Thyroid gland (tissue), 4 donors: Measurements from ENCODE around the gene KCNB1.

Source experiments
- CTCF ChIP-seq, 6 experiments: fragments of 200-600 bp in 3 of 6; fragments of 450-650 bp in 3 of 6; sonication (generic) in 3 of 6; IDR thresholded peaks; one replicate each; pipeline ENCODE4 v1.5.1; 2016 to 2019; ENCODE audit warnings: antibody characterized with exemption in 6 of 6, mild to moderate bottlenecking in 2 of 6, inconsistent platforms in 1 of 6, moderate library complexity in 1 of 6
- POLR2A ChIP-seq, 2 donors: fragments of 450-650 bp; IDR thresholded peaks; one replicate each; pipeline ENCODE4 v1.6.1; 2017; ENCODE audit warnings: antibody characterized with exemption in 2 of 2, mild to moderate bottlenecking in 2 of 2, moderate library complexity in 1 of 2

DNA sequence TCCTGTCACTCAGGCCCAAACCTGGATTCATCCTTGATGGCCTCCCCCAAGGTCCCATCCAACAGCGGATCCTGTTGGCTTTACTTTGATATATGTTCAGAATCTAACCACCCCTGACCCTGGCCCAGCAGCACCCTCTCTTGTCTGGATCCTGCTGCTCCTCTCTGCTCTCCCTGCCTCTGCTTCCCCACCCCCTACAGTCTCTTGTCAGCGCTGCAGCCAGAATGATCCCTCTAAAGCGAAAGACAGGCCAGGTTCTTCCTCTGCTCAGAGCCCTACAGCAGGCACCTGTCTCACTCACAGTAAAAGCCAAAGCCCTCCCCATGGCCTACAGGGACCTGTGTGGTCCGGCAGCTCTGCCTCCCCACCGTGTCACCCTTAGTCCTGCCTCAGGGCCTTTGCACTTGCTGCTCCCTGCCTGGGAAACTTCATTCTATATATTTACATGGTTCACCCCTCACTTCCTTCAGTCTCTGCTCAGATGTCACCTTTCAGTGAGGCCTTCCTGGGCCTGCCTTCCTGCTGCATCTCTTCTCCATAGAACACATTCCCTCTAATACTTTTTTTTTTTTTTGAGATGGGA lies 37.4 kb upstream of the KCNB1 start:
- TF ChIP-seq CTCF (IDR thresholded peaks at IDR 0.05) (no peak), POLR2A (IDR thresholded peaks at IDR 0.05) (no peak)
